Colonic mucosa (tissue), 4 donors: ENCODE data around the gene TRIP12. TPM values are rescaled to one million over a fixed set of nuclear protein-coding genes. Genes with fewer than 3 reads are reported as not detected.
"Not testable (repeated sequence)": the region's sequence is repeated elsewhere in the genome, so short reads cannot be mapped to it uniquely, and the experiment has no call there.

Experiments
- DNase-seq: peaks from one replicate; pipeline ENCODE4 v3.0.0-alpha.2; 2020
- H3K27ac ChIP-seq: fragments of 200-600 bp; one replicate; pipeline ENCODE4 v1.8.0; 2021
- H3K27me3 ChIP-seq: fragments of 200-600 bp; one replicate; pipeline ENCODE4 v1.8.0; 2021
- H3K36me3 ChIP-seq: fragments of 200-600 bp; one replicate; pipeline ENCODE4 v1.8.0; 2021
- H3K4me1 ChIP-seq: fragments of 200-600 bp; one replicate; pipeline ENCODE4 v1.8.0; 2021; ENCODE audit warnings: mild to moderate bottlenecking
- H3K4me3 ChIP-seq: fragments of 200-600 bp; one replicate; pipeline ENCODE4 v1.8.0; 2021
- H3K9ac ChIP-seq, 2 donors: one replicate each; pipeline ENCODE4 v1.7.0; 2013; ENCODE audit warnings: control low read depth in 2 of 2, low read depth in 2 of 2, low read length in 2 of 2
- H3K9me3 ChIP-seq: fragments of 200-600 bp; one replicate; pipeline ENCODE4 v1.8.0; 2021
- intact Hi-C: fragments of 100-400 bp; cut with DNase I; formaldehyde crosslinking; loops from one replicate; pipeline ENCODE4 v1.14.1; 2022
- total RNA-seq, 2 donors: library from RNA; stranded (reverse); fragmentation: NEBNext Ultra II Directional in 1 of 2; extraction: Animal tissue kit (Norgen Biotek cat#: 25700) in 1 of 2; gene quantifications; one replicate each; pipeline ENCODE4 v1.2.1, GENCODE V29; 2021
- TF ChIP-seq, protein P1 (sequence below): fragments of 200-600 bp; IDR thresholded peaks from one replicate; pipeline ENCODE4 v1.8.0; 2022; ENCODE audit warnings: antibody characterized with exemption, mild to moderate bottlenecking
- donor health status: healthy.
- donor health status: DM: no; HTN: no; CAD: no.
- donor health status: DM: no; HTN: no; CAD: no.

Gene TRIP12
- 100 to 1,000 TPM; 180 to 209 TPM for total RNA-seq

DNA sequence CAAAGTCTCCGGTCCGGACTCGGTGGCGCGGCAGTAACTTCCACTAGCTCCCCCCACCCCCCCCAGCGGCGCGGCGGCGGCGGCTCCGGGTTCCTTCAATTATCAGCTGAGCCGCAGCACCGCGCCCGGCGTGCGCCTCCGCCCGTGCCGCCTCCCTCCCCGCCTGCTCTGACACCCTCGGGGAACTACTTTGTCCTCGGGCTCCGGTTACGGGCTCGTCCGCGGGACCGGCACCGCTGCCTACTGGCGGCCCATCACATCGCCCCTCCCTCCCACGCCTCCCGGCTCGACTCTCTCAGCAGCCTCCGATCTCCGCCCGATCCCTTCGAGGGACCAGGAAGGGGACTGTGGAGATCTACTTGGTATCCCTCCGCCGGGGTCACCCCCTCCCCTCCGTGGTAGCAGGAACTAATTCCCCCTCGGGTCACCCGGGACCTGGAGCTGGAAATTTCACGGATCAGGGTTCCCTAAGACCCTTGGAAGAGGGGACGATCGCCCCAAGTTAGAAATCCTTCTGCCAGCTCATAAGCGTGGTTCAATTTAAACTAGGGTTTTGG is at the start of gene TRIP12:
Gene TRIP12, minus strand, starts transcription at position 118 of the 557 bp plus-strand sequence. CDS start 41,930 bp downstream, outside the sequence.
- intact Hi-C loops: no loop called here
- H3K4me3 ChIP-seq: peak within 1 kb of the TSS; percentile 97
- H3K27ac ChIP-seq: peak within 1 kb of the TSS; percentile 97
- DNase-seq: peak; percentile 90
- peak within 1 kb of the TSS; percentile 97 to 98 for H3K9ac ChIP-seq
- H3K27me3 ChIP-seq: no peaks in the 10 kb centered on the region
- H3K4me1 ChIP-seq: no peaks in the 10 kb centered on the region
- TF ChIP-seq, protein P1, sequence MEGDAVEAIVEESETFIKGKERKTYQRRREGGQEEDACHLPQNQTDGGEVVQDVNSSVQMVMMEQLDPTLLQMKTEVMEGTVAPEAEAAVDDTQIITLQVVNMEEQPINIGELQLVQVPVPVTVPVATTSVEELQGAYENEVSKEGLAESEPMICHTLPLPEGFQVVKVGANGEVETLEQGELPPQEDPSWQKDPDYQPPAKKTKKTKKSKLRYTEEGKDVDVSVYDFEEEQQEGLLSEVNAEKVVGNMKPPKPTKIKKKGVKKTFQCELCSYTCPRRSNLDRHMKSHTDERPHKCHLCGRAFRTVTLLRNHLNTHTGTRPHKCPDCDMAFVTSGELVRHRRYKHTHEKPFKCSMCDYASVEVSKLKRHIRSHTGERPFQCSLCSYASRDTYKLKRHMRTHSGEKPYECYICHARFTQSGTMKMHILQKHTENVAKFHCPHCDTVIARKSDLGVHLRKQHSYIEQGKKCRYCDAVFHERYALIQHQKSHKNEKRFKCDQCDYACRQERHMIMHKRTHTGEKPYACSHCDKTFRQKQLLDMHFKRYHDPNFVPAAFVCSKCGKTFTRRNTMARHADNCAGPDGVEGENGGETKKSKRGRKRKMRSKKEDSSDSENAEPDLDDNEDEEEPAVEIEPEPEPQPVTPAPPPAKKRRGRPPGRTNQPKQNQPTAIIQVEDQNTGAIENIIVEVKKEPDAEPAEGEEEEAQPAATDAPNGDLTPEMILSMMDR: no peak
- no peaks in the 10 kb centered on the region for H3K36me3 ChIP-seq
- no peaks in the 10 kb centered on the region for H3K9me3 ChIP-seq

DNA sequence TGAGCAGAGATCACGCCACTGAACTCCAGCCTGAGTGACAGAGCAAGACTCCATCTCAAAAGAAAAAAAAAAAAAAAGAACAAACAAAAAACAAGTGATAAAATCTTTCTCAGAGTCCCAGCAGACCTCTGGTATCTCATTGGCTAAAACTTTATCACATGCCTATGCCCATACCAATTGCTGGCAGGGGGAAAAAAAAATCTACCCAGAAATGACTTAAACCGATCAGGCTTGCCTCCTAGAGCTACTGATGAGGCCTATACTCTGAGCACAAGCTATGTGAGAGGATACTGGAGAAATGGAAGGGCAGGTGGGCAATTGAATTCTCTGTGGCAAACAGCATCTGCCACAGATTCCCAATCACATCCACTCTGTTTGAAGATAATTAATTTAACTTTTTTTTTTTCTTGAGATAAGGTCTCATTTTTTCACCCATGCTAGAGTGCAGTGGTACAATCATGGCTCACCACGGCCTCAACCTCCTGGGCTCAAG is 49.5 kb upstream of the TRIP12 start:
- intact Hi-C loops: no loop called here
- TF ChIP-seq, protein P1: no peak
- no peaks in the 10 kb centered on the region for H3K9me3 ChIP-seq
- H3K27me3 ChIP-seq: no peaks in the 10 kb centered on the region
- no peak overlapping the region for H3K9ac ChIP-seq
- no peak overlapping the region for H3K4me3 ChIP-seq
- DNase-seq: no peak
- no peak overlapping the region for H3K27ac ChIP-seq
- H3K4me1 ChIP-seq: no peaks in the 10 kb centered on the region
- no peaks in the 10 kb centered on the region for H3K36me3 ChIP-seq

DNA sequence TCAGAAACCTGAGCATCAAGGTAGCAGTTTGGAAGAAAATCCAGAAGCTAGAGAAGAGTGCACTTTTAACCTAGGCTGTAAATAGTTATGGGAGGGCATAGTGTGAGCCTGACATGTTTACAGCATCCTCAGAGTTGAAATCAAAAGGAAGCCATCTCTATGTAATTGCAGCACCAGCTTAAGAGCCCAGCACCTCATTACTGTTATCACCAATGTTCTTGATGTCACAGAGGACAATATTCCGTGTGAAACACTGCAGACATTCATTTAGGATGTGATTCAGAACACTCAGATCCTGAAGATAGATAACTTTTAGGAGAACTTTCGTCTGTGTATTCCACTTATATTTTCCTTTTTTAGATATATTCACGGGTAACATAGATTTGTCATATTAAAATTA is 48.6 kb upstream of the TRIP12 start:
- TF ChIP-seq, protein P1: no peak
- Histone ChIP-seq H3K9ac (no peak overlapping the region), H3K27ac (no peak overlapping the region), H3K27me3 (no peaks in the 10 kb centered on the region), H3K9me3 (no peaks in the 10 kb centered on the region), H3K36me3 (no peaks in the 10 kb centered on the region), H3K4me3 (no peak overlapping the region), H3K4me1 (no peaks in the 10 kb centered on the region)
- no peak for DNase-seq
- intact Hi-C loops: no loop called here

DNA sequence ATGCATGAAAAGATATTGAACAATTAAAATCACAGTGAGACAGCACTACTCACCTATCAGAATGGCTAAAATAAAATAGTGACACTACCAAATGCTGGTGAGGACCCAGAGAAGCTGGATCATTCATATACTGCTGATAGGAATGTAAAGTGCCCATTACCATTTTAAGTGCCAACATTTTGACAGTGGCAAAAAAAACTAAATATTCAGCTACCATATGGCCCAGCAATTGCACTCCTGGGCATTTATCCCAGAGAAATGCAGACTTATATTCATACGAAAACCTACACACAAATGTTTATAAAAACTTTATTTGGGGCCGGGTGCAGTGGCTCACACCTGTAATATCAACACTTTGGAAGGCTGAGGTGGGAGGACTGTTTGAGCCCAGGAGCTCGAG is 48.1 kb upstream of the TRIP12 start:
- H3K4me3 ChIP-seq: no peak overlapping the region
- no peaks in the 10 kb centered on the region for H3K27me3 ChIP-seq
- no peak overlapping the region for H3K9ac ChIP-seq
- H3K9me3 ChIP-seq: no peaks in the 10 kb centered on the region
- H3K4me1 ChIP-seq: no peaks in the 10 kb centered on the region
- H3K36me3 ChIP-seq: no peaks in the 10 kb centered on the region
- no peak for DNase-seq
- TF ChIP-seq, protein P1: no peak
- H3K27ac ChIP-seq: no peak overlapping the region
- intact Hi-C loops: no loop called here

DNA sequence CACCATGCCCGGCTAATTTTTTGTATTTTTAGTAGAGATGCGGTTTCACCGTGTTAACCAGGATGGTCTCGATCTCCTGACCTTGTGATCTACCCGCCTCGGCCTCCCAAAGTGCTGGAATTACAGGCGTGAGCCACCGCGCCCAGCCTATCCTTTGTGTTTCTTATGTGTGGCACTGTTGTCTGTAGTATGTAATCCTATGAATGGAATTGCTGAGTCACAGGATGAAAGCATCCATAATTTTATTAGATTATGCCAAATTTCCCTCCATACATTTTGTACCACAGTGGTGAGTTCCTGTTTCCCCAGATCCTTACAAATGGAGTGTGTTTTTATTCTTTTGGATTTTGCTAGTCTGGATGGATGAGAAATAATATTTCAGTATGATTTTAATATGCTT is 41.8 kb upstream of the TRIP12 start:
- DNase-seq, H3K9ac ChIP-seq, intact Hi-C loops, H3K4me3 ChIP-seq, H3K4me1 ChIP-seq, H3K36me3 ChIP-seq, H3K27ac ChIP-seq, H3K27me3 ChIP-seq, H3K9me3 ChIP-seq: not testable (repeated sequence)

DNA sequence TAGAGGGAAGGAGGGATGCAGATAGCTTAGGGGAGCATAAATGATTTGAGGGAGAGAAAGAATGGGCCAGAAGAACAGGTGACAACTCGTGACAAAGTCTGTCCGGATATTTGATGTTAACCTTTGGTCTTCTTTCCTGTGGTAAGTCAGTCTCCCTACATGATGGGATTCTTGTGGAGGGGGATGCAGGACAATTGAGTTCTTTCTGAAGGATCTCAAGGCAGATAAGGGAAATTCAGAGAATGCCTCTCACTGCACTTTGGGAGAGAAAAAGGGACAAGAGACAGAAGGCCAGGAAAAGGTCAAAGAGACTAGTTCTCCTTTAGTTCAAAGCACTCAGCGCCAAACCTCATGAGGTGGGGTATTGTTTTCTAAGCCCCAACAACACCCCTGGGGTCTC is 34.7 kb upstream of the TRIP12 start:
- no peak for DNase-seq
- Histone ChIP-seq H3K27me3 (no peaks in the 10 kb centered on the region), H3K36me3 (no peaks in the 10 kb centered on the region), H3K4me3 (no peak overlapping the region), H3K4me1 (no peaks in the 10 kb centered on the region), H3K9ac (no peak overlapping the region), H3K9me3 (no peaks in the 10 kb centered on the region), H3K27ac (no peak overlapping the region)
- intact Hi-C loops: no loop called here
- TF ChIP-seq, protein P1: no peak
